ENCODE measurements around the gene PUS3.

Gene PUS3

DNA sequence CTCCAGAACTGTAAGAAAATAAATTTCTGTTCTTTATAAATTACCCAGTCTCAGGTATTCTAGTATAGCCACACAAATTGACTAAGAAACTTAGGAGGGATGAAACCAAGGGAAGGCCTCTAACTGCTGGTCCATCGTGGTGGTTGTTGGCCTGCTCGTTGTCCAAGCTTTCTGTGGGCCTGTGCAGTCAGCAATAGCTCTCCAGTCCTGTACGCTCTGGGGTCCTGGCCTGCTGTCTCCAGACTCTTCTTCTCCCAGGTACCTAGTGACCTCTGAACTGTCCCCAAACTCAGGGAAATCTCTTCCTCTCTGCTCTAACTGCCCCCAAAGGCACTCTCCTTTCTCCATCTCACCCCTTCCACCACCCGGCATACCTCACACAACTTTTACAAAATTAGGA is 37.1 kb upstream of the PUS3 start:
- no peak for DNase-seq

DNA sequence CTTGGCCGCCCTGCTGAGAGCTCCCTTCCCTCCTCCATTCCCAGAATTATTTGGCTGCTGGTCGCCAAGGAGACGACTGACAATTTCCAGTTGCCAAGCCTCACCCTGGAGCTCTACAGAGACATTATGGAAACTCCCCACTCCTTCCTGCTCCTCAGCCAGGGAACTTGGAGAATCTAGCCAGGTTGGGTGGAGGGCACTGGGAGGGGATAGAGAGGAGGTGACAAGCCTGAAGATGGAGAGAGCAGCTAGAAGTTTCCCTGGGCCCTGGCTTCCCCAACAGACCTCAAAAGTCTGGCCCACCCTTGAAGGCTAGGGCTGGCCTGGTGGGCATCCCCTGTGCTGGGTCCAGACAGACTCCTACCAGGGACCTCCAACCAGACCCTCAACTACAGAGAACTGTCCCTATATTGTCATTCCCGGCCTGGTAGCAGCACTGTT is 36.1 kb upstream of the PUS3 start:
- DNase-seq: no peak

DNA sequence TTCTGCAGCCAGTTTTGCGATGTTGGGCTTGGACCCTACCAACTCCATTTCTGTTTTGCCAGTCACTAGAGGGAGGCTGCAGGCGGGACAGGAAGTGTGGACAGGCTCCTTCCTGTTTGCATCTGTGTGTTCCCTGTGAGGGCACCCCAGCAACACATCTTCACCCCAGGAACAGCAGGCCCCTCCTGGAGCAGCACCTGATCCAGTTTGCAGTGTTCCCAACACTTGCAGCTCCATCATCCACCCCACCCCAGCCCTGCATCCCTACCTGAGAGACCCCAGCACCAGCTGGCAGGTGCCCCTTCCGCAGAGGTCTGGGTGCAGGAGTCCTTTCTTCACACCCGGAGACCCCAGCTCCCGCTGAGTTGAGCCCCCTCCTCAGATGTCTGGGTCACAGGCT is 35.4 kb upstream of the PUS3 start:
- no peak for DNase-seq

DNA sequence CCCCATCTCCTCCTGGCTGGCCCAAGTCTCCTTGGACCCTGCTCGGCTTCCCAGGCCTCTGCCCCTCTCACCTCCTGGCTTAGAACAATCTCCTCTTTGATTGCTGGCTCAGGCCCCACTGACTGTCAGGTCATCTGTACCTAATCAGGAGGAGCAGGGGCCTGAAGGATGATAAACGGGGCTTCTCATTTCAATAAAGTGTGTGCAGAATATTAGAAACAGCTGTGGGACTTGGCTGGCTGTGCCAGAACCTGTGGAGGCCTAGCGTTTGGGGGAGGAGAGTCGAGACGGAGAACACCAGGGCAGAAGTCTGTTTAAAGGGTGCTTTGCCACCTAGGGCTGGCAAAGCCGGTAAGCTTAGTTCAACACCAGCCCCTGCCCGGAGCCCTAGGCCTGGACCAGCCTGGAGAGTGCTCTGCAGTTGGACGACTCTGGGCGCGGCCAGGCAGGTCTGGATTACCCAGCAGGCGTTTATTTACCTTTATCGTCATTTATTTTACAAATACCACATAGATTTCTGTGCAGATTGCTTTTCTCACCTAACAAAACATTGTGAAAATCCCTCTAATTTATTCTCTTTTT is 32.7 kb upstream of the PUS3 start:
- DNase-seq: no peak

DNA sequence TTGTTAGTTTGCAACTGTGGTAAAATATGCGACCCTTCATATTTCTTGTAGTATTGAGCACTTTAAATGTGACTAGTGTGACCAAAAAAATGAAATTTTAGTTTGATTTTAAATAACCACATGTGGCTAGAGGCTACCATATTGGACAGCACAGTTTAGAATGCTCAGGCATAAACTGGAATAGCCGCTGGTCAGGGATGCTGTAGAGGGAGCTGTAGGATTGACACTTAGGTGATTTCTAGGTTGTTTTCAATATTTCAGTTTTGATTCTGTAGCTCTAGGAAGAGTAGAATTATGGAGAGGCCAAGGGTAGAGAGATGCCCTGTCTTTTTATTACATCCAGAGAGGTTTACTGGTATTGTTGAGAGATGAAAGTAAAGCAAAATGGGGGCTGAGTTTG is 32.0 kb upstream of the PUS3 start:
- no peak for DNase-seq

DNA sequence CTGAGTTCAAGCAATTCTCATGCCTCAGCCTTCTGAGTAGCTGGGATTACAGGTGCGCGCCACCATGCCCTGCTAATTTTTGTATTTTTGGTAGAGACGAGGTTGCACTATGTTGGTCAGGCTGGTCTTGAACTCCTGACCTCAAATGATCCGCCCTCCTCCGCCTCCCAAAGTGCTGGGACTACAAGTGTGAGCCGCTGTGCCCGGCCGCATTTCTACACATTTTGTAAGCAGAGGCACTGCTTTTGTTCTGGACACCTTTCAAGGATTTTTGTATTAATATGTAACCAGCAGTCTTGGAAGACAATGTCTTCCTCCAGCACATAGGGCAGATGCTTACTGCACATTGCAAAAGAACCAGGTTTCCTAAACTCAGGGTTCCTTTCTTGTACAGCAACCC is 31.5 kb upstream of the PUS3 start:
- no peak for DNase-seq

DNA sequence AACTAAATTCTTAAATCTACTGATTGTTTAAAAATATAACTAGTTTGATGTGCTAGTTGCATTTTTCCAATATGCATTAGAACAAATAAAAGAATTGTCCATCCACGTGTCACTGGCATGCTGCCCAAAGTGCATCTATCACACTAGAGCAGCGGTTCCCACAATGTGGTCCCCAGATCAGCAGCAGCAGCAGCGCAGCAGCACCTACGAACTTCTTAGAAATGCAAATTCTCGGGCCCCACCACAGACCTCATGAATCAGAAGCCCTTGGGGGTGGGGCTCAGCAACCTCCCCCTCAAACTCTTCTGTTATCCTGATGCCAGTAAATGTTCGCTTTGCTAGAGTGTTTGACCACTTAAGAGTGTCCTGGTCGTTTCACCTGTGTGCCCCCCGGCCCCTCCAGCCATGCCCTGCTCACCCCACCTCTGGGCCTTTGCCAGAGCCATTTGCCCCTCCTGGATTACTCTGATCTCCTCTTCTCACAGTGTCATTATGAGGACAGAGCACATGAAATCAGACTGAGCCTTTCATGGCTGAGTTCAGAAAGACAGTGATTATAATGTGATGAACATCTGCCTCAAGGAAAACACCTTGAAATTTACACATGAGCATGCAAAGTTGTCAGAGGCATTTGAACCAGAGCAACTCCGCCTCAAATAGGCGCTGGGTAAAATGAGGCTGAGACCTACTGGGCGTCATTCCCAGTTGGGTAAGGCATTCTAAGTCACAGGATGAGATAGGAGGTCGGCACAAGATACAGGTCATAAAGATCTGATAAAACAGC is 30.2 kb upstream of the PUS3 start:
- no peak for DNase-seq

DNA sequence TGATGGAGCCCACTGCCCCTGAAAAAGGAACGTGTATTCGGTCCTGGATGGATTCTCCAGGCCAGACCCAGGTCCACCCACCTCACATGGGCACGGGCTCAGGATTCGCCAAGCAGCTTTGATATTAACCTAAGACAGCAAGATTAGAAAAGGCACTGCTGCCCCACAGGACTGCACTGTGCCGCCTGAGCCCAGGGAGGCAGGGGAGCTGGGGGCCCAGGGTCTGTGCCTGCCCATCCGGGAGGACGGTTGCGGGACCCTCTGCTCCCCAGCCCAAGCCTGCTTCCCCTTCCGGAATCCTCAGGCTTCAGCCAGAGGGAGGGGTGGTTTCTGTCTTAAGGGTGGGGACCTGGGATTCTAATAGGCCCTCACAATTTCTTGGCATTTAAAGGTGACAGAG is 29.3 kb upstream of the PUS3 start:
- no peak for DNase-seq

DNA sequence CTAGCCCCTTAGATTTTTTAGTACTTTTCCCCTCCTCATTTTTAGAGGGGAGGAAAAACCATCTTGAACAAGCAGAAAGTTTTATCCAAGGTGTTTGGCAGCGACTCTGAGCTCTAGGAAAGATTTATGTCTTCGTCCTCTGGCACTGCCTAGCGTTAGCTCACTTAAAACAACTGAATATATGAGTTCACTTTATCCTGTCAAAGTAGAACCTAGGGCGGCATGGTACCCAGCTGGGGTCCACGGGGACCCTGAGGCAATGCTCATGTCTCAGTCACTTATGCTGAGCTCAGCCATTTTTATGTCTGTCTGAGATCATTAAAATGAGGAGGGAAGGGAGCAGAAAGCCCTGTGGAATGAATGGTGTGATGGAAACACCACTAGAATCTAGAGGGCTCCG is 28.7 kb upstream of the PUS3 start:
- no peak for DNase-seq

DNA sequence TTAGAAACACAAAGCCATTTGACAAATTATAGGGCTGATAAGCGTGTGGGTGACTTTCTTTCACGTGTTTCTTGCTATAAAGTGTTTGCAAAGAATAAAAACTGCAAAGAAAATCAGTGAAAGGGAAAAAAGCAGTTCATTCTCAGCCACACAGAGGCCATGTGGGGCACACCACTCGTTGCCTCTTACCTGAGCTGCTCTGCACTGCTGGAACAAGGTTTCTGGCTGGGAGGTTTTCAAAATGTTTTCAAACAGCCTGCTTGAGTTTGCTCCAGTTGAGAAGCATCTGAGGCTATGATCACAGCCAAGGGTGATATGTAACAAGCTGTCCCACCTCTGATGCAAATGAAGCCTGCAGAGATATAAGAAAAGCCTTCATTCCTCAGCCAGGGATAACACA is 28.1 kb upstream of the PUS3 start:
- DNase-seq: no peak

DNA sequence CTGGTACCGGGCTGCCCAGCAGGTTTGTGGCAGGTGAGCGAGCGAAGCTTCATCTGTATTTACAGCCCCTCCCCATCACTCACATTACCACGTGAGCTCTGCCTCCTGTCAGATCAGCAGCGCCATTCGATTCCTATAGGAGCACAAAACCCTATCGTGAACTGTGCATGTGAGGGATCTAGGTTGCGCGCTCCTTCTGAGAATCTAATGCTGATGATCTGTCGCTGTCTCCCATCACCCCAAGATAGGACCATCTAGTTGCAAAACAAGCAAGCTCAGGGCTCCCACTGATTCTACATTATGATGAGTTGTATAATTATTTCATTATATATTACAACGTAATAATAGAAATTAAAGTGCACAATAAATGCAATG is 27.1 kb upstream of the PUS3 start:
- DNase-seq: no peak

DNA sequence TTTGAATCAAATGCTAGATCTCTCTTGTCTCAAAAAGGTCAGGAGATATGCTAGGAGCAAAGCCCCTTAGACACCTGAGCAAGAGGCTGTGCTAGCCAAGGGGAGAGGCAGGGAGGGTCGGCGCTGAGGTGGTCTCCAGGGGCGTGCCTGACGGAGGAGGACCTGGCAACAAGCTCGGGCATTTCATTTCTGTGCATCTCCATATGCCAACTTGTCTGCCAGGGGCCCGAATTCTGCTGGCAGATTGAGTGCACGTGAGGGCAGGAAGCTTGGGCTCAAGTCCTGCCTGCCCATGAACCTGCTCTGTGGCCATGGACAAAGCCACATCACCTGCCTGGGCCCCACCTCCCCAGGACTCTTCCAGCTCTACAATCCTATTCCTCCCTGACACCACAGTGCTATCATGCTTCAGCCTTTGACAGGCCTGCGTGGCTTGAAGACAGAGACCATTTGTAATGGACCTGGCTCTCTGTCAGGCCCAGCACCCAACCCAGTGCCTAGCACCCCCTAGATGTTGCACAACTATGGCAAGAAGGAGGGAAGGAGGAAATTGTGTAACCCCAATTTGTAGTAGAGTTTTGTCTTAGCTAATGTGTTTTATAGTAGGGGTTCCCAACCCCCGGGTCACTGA is 26.6 kb upstream of the PUS3 start:
- no peak for DNase-seq

DNA sequence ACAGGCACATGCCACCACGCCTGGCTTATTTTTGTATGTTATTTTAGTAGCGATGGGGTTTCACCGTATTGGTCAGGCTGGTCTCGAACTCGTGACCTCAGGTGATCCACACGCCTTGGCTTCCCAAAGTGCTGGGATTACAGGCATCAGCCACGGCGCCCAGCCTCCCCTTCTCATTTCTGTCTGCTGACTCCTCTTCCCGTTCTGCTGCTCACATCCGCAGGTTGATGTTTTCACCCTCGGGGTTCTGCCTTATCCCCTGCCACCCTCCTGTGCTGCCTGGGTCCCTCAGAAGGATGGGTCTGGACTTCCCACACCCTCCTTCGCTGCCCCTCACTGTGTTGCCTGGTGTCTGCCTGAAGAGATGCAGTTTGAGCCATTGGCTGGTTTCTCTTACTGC is 23.7 kb upstream of the PUS3 start:
- DNase-seq: no peak

DNA sequence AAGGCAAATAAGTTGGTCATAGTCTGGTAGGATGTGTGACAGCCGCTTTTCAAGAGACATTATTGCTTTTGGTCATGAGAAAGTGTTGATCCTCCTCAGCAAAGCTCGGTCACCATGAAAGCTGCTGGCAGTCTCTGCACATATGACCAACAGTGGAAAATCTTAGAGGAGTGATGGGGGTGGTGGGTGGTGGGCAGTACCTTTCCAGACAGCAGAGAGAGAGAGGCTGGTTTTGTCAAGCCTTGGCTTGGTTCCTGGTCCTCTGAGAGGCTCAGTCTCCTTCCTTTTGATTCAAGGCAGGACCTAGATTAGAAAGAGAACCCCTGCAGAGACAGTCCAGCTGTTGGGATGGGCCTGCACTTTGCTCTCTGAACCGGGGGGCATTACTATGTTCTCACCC is 22.8 kb upstream of the PUS3 start:
- no peak for DNase-seq

DNA sequence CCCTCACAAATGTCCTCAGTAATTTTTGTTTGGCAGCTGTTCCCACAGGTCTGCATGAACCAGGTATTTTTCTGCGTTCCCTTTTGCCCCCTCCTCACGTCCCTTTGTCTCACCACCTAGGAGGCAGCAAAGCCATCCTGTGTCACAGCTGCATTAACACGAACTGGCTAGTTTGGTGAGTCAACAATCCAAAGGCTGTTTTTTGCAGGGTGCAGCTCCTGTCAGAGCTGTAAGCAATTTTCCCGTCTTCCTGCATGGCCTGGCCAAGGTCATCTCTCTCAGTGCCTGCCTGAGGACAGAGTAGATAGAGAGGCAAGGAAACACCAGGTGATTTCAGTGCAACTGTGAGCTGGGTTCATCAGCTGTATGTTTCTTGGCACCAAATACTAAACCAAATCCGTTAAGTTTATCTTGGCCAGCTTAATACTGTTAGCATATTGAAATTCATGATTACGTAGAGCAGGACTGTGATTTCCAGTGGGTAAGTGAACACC is 22.3 kb upstream of the PUS3 start:
- no peak for DNase-seq

DNA sequence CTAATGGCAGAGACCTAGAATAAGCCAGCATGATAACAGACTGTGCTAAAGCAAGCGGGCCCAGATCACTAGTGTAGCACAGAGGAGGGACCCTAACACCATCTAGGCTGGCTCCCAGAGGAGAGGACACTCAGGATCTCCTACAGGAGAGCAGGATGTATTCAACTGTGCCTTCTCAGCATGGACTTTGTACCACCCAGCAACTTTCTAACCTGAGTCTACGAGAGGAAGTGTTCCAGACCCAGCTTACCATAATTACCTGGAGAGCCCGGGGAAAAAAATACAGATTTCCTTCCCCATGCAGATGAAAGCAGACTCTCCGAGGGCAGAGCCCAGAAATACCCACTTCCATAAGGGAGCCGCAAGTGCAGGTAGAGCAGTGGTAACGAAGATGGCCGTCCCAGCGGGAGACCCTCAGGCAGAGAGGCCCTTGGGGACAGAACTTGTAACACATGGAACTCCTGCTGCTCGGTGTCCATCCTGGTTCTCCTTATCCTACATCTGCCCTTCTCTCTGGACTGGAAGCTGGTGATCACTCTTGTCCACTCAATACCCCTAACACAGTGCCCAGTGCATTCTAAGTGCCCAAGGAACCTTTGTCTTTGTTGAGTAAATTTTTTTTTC is 21.5 kb upstream of the PUS3 start:
- DNase-seq: no peak

DNA sequence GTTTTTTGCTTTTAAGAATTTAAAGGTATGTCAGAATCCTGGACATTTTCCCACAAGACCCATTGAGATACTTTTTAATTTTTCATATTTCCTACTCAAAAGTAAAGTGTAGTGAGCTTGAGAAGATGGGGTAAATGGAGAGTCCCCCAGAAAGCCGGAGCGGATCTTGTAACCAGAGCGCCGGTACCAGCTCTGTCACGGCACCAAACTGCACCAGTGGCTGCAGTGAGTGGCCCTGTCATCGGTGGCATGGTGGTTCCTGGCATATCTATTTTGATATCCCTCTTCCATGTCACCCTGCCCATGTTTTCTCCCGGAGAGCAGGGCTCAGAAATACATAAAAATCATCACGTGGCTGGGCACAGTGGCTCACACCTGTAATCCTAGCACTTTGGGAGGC is 20.6 kb upstream of the PUS3 start:
- no peak for DNase-seq

DNA sequence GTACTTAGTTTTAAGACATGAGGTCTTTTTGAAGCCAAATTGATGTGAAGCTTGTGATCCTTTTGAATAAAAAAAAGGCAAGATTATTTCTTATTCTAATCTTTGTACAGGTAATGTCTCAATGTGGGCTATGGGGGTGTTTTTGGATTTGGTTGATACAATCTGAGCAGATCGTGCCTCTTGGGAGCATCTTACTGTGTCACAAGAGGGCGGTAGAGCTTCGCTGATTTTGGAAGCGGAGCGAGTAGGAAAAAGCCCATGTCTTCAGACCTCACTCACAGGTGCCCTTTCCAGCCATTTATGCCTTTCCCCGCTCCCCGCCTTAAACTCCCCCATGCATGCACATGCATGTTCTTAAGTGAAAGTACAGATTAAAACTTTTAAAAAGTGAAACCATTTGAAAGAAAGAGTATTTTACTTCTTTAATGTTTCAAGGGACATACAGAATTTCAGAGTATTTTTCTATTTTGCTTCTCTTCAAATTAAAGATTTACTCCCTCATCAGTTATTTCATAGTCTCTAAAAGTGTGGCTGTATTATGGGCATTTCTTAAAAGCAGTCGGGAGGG is 20.1 kb upstream of the PUS3 start:
- peak; percentile 46 for DNase-seq

DNA sequence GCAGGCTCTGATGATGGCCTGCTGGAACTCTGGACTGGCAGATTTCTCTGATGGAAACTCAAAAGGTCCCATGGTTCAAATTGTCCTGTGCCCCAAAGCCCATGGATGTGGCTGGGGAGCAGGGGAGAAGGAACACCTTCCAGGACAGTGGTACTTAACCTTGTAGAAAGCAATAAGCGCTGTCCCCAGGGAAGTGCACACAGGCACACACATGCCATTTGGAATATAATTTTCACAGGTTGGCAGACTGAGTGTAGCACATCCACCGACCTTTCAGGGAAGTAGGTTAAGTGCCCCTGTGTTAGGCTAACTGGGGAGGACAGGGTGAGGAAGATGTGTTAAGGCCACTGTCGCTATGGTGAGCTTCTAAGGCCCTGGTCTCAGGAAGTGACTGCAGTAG is 19.1 kb upstream of the PUS3 start:
- no peak for DNase-seq

DNA sequence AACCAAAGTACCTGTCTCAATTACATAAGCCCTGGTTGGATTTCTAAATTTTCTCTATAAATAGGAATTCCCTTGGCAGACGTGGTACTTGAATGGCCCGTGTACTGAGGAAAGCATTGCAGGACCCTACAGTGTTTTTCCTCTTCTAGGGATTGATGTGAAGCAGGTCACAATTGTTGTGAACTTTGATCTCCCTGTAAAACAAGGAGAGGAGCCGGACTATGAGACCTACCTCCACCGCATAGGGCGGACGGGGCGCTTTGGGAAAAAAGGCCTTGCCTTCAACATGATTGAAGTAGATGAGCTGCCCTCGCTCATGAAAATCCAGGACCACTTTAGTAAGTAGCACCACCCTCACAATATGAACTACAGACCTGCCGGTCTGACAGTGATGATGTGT is 18.0 kb upstream of the PUS3 start:
- DNase-seq: no peak

DNA sequence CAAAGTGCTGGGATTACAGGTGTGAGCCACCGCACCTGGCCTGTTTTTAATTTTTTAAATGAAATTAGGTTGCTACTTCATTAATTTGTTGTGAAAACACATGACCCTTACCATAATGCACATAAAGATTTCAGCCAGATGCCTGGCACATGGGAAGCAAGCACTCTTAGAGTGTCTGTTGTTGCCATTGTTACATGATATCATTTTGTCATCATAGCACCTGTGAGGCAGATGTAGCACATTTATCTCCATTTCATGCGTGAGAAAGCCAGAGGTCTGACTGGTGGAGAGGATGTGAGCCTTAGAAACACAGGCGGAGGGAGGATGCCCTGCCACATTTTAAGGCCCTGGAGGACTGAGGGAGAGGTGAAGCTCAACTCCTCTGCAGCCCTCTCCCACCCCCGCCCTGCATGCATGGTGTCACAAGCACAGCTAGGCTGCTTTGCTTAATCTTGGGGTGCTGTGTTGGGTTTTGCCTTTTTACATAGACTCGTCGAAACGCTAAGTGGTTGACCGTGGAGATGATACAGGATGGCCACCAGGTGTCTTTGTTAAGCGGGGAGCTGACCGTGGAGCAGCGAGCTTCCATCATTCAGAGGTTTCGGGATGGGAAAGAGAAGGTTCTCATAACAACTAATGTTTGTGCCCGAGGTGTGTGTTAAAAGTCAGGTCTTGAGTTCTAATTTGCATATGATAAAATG is 15.3 kb upstream of the PUS3 start:
- no peak for DNase-seq

DNA sequence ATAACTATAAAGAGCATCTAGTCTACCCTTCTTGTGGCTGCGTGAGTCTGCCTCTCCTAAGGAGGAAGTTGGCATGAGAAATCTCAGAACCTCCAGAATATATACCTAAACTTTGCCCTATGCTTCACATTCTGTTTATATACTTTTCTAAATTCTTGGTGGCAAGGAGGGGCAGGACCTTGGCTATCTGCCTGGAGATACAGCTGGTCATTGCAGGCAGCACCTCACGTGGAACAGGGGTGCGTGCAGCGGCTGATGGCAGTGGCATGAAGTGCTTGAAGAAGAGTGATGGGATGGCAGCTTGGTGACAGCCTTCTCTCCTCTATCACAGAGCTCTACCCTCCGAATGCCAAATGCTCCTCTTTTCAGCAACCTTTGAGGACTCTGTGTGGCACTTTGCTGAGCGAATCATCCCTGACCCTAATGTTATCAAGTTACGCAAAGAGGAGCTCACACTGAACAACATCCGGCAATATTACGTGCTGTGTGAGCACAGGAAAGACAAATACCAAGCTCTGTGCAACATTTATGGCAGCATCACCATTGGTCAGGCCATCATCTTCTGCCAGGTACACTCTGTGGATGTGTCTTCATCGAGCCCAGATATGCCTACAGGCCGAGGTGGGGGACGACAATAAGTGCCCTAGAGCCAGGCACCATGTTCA is 13.8 kb upstream of the PUS3 start:
- no peak for DNase-seq

Data from stimulated activated CD4-positive, alpha-beta T cell treated with anti-CD3 and anti-CD28 coated beads, Interleukin-1b, Interleukin-23, amount 100 ng/mL, for 48 hours (primary cell).